CMK (cell line): ENCODE measurements around the gene NEDD1.

Experiments used
- DNase-seq: peaks from one replicate; pipeline ENCODE4 v3.0.0-alpha.2; 2010; ENCODE audit warnings: low read depth

NEDD1 gene

DNA sequence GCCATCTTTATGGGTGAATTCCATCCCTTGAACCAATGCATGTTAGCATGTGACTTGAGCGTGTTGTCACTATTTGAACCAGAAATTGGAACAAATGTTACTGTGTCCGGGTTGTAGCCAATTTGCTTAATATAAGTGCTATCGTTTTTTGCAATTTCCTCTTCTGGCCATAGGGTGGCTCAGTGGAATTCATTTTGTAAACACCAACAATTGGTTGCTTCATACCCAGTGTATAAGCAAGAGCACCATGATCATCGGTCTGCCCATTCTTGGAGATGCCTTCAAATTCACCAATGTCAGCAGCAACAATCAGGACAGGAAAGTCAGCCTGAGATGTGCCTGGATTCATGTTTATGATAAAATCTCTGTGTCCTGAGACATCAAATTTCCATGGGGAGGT, 5.0 kb upstream of the NEDD1 start:
- no peak for DNase-seq

DNA sequence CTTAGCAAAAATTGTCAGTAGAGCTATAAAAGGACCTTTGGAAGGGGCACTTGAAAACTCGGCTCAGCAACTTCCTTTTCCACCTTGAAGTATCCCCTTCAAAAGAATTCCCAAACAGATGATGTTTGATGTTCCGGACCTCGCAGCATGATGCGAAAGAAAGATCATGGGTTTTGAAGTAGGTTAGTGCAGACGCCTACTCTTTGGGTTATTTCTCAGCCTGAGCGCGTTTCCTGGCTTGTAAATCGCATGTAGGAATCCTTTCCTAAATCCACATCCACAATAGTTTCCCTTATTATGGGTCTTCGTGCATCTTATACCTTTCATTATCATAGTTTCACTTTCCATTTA, 584 bp upstream of the NEDD1 start:
- no peak for DNase-seq

DNA sequence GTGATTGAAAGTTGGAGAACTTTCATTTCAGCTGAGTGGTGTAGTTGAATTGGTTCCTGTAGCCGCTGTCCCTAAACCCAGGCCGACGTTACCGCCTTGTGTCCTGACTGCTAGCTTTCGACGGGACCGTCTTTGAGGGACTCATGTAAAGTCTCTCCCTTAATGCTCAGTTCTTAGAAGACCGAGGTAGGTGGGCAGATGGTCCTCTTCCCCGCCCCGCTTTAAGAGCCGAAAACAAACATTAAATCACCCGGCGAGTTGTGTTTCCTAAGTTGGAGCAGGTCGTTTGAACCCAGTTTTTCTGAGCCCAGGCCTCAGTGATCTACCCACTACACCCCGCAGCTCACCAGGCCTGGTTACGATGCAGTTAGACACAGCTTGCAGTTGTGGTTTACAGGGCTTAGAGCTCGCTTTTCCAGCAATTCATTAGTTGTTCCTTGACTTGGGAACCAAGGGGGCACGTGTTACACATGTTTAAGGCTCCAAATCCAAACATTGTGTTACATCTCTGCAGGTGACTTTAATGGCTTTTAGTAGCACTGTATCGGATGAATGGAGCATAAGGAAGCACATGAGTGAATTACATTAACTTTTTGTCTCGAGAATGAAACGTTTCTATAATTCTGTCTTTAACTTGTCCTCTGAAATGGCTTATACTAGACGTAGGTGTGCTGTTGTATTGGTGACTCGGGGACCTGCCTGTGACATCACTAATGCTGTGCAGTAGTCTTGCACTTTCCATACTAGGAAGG, 790 bp downstream of the NEDD1 start:
- peak; percentile 2 for DNase-seq

DNA sequence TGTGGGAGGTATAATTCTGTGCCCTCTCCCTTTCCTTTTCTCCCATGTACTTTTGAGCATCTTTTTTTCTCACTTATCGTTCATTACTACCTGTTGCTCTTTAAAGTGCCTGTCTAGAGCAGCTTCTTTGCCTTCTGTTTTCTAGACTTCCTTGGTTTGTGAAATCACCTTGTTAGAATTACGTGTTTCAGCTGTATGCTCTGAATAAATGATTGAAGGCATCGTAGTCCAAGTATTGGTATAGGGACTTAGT, 1.3 kb downstream of the NEDD1 start:
- DNase-seq = no peak

DNA sequence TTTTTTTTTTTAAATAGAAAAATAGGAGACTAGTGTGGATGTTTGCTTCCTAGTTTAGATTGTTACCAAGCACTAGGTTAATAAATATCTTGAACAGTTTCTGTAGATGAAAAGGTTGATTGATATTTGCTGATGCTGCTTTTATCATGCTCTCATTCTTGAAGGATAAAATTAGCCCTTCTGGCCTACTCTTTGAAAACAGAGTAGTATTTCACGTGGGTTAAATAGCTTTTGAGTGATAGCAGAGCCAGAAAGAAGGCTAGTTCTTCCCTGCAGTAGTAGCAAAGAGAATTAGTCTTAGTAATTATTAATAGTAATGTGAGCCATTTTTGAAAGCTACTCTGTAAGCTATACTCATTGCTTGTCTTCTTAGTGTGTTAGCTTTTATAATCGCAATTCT, 5.2 kb downstream of the NEDD1 start:
- no peak for DNase-seq

DNA sequence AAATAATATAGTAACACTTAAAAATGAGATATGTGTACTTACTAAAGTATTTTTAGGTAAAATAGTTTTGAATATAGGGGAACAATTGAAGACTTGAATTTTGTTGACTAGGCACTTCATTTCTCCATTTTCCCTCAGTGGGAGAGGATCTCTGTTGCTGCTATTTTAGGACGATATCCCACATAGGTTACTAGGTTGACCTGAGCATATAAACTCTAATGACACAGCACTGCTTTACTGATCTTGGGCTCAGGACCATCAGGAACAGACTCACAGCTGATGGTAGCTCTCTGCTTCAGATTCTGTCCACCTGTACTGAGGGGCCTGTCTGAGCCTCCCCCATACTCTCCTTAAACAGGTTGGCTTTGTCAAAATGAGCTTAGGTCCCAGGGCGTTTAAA, 5.9 kb downstream of the NEDD1 start:
- DNase-seq = no peak

DNA sequence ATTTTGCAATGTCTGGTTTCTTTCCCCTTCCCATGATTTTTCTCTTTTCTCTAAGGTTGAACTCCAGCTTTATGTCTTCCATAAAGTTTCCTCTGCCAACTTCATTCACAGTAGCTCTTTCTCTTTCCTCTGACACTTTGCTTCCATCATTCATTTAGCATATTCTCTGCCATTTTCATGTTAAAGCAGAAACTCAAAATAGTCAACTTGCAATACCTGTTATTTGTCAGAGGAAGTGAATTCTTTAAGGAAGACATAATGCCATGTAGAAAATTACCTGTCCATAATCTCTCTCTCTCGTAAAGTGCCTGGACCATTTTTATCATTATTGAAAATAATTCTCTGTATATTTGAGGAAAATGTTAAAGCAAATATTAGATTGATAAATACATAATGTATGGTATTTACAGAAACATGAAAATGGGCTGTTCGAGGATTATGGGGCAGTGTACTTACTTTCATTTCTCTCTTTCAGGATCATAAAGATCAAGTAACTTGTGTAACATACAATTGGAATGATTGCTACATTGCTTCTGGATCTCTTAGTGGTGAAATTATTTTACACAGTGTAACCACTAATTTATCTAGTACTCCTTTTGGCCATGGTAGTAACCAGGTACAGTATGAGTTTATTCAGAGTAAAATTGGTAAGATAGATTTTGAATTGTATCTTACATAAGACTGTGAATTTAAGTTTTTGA, 12.6 kb downstream of the NEDD1 start:
- no peak for DNase-seq

DNA sequence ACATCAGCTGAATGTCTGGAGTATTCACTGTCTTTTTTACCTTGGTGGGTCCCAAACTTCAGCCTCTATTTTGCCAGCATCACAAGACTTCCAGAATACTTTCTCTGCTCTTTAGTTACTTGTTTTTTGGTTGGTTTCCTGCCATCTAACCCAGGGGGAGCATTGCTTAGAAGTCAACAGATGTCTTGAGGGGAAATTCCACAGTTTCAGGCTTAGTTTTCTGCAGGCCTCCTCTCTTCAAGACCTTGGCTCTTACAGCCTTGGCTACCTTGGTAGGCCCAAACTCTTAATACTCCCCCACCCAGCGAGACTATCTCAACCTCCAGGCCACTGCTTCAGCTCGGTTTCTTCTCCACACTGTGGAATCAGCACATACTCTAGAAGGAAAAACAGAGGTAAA, 41.7 kb downstream of the NEDD1 start:
- no peak for DNase-seq

DNA sequence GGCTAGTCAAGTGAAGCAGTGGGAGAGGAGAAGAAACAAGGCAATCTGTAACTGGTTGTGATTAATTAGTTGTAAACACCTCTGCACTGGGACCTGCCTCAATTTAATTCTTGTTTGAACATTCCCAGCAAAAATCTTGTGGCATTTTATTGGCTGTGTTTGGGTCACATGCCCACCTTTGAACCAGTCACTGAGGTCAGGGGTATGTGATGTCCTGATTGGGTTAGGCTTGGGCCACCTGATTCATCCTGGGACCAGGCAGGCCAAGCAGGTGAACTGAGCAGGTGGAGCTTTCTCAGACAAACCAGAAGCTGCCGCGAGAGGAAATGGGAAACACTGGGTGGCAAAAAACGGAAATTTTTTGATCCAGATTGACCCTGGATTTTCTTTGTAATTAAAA, 72.5 kb downstream of the NEDD1 start:
- no peak for DNase-seq

DNA sequence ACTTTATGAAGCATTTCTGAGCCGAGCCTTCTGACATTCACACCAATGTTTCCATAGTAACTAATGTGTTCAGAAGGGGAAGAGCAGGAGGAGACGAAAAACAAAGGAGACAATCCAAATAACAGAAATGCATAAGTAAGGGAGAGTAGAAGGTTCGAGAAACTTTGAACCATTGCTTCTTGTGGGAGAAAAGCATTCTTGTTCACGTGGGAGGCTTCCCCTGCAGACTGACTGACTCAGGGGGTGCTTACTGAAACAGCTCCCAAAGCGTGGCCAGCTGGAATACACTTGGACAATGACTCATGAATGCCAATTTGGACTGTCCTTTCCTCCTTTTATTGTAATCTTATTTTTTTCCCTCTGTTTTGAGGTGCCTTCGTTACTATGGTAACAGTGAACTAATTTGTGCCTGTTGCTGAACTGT, 73.9 kb downstream of the NEDD1 start:
- no peak for DNase-seq

DNA sequence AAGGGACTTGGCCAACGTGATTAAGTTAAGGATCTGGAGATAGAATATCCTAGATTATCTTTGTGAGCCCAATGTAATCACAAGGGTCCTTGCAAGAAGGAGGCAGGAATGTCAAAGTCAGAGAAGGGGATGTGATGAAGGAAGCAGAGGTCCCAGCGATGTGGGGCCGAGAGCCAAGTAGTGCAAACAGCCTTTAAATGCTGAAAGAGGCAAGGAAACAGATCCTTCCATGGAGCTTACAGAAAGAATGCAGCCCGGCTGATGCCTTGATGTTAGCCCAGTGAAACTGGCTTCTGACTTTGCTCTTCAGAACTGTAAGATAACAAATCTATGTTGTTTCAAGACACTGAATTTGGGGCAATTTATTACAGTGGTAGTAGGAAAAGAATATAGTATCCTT, 74.9 kb downstream of the NEDD1 start:
- DNase-seq = no peak

DNA sequence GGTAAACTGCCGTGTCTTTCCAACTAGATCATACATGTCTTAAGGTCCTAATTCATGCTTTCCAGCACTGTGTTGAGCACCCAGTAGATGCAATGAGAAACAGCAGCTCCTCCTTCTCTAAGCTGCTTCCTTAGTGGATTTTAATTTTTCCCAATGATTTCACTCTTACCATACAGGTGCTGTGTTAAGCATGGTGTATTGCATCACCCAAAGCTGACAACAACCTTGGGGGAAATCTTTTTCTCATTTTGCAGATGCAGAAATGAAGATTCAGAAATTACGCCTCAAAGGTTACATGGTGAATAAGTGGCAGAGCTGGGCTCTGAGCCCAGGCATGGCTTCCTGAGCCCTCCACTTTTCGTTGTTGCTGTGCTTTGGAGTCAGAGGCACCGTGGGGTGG, 75.6 kb downstream of the NEDD1 start:
- DNase-seq = no peak

DNA sequence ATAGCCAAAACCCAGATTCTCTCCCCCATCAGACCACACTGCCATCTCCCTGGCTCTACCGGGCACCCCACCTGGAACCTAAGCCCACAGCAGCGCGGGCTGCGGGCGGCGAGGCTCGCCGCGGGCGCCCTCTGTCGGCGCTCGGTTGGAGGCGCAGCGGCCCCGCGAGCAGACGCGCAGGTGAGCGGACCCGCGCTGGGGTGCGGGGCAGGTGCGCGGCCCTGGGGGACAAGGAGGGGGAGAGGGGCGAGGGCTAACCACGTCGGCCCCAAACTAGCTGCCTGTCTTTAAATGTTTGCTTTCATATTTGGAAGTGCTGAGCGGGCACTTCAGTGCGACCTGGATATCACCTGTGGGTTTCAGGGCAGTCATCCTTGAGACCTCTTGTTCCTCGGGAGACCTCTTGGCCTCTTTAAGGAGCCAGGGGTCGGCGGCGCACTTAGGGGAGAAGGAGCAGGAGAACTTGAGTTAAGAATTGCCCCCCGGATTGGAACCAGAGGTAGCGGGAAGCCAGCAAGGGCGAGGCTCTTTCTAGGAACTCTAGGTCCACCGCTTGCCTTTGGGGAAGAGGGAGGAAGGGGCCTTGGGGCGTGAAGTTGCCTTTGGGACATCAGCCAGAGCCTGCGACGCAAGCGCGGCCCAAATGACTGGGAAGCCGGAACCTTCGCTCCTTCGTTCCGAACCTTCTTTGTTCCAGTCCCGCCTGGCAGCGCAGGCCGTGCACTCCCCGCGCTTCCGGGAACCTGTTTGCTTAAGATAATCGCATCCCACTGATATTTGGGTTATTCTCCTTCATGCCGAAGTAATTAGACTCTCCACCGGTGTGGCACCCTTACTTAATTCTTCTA, 78.7 kb downstream of the NEDD1 start:
- no peak for DNase-seq

DNA sequence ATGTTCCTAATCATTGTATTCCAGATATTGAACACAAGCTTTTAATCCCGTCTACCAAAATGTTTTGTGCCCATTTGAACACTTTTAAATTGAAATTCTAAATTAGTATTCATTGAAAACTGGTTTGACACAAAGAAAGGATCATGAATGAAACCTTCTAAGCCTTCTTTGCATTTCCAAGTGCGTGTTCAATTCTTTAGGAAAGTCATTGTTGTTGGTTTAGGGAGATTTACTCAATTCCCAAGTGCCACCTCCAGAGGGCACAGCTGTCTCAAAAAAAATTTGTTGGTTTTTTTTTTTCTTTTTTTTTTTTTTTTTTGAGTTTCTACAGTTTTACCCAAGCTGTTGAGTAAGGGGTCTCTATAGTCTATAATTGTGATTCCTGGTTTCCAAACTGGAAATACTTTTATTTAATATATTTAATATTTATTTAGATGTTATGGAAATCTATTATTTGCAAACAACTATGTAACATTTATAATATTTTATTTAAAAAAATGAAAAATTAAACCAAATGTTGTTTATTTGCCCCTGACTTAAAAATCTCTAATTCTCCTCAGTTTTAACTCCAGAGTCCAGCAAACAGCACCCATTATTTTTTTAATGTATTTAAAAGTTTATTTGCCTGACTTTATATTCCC, 79.9 kb downstream of the NEDD1 start:
- DNase-seq = no peak

DNA sequence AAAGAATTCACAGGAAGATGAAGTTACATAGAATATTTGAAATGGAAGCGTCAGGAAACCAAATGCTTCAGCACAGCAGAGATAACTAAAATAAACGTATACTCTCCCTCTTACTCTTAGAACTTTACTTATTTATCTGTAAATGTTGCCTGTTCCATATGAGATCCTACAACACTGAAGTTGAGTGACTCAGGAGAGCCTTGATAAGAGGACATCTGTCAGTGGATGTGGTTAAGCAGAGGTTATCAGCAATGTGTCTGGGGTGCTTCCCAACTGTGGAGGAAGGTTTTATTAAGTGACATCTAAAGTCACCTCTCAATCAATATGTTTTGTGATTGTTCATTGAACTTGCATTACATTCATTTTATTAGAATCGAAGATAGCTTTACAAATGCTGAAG, 81.9 kb downstream of the NEDD1 start:
- peak; percentile 54 for DNase-seq

DNA sequence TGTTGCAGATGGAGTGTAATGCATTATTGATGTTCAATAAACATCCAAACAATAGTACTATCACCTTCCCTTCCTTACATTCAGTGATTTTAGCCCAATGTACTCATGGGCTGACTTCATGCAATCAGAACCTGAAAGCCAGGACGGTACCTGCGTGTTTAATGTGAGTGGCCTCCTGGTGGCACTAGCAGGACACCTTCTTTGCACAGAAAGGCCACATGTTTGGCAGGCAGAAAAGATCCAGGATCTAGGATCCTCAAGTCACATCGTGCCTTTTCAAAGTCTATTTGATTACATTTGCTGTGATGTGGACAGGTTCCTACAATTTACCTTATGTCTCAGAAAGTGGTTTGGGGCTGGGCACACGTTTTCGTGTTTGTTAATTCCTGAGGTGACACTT, 82.9 kb downstream of the NEDD1 start:
- no peak for DNase-seq

DNA sequence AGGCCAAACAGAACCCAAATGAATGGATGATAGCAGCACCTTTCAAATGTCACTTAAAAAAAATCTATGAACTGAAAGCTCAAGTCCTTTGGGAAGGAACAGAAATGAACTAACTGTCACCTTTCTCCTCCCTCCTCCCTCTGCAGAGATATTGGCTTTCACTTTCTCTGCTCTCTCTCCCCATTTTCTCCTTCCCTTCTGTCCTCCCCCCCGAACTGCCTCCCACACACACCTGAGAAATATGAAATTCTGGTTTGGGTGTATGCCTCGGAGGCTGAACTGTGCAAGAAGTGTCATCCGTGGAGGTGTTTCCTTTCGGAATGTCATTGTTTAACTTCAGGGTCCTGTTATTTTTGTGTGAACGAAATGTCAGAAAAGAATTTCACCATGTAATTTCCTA, 87.8 kb downstream of the NEDD1 start:
- DNase-seq = no peak

DNA sequence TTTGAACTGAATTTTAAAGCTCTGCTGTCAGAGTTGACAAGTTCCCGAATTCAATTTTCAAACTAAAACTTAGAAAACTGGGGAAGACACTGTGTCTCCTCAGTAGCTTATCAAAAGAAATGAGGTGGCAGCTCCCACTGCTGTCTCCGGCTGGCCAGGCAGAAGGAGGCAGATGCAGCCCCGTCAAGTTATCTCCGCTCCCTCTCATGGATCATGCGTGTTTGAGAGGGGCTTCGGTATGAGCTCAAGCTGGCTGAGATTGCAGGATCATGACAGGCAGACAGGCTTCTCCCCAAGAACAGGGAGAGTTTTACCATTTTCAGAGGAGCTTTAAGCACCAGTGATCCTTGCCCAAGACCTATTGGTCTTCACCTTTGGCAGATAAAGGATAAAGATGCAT, 88.8 kb downstream of the NEDD1 start:
- DNase-seq = no peak

DNA sequence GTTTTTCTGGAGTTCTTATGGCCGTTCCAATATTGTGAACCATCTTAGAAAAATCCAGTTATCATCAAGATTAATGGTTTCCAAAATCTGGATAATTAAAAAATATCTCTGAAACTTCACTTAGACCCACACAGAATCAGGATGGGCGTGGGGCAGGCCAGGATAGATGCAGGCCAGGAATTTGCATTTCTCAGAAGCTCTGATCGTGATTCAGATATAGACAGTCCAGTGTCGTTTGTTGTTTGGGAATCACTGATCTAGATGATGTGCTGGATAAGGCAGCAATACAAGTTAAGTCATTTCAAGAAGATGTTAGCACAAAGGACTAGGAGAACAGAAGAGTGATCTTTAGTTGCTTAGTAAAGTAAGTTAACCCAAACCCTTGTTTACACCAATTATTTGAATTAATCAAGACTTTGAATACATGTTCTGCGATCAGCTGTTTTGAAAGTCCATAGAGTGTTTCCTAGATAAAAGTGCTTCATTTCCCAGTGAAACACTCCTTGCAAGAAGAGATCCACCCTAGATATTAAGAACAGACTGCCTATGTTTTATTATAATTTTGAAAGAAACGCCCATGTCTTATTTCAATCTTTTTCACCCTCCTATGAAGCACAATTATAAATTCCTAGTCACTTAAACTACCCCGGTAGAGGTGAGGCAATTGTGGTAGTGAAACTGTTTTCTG, 90.9 kb downstream of the NEDD1 start:
- DNase-seq = no peak

DNA sequence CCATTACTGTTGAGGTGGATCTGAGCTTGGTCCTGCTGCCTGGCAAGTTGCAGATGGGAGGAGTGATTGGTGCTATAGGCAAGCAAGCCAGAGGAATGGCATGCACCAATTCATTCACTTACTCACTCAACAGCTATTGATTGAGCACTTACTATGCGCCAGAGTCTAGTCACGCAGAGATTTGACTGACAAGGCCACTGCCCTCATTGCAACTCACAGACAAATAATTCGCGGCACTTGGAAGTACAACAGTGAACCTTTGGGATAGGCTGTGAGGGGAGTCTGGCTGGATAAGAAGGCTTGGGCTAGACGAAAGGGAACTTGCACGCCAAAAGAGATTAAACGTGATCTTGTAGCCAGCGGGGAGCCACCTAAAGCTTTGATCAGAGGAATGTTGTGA, 96.2 kb downstream of the NEDD1 start:
- DNase-seq = no peak
